GM12864 (cell line): Measurements from ENCODE around the gene UBR1.
"Not testable (repeated sequence)": the region's sequence is repeated elsewhere in the genome, so short reads cannot be mapped to it uniquely, and the experiment has no call there.

ENCODE experiments used
- DNase-seq: peaks from one replicate; pipeline ENCODE4 v3.0.0-alpha.2; 2011; ENCODE audit warnings: low read depth
- H3K4me3 ChIP-seq: 2 replicates; pipeline ENCODE4 v1.5.1; 2011; ENCODE audit warnings: mild to moderate bottlenecking, low read depth, low read length, control low read depth
- TF ChIP-seq, protein P1 (sequence below): IDR thresholded peaks from 2 replicates; pipeline ENCODE4 v1.5.1; 2011; ENCODE audit warnings: low read depth, mild to moderate bottlenecking, moderate library complexity, low read length, control low read depth, inconsistent platforms; ENCODE audit errors: missing control alignments

The UBR1 gene

DNA sequence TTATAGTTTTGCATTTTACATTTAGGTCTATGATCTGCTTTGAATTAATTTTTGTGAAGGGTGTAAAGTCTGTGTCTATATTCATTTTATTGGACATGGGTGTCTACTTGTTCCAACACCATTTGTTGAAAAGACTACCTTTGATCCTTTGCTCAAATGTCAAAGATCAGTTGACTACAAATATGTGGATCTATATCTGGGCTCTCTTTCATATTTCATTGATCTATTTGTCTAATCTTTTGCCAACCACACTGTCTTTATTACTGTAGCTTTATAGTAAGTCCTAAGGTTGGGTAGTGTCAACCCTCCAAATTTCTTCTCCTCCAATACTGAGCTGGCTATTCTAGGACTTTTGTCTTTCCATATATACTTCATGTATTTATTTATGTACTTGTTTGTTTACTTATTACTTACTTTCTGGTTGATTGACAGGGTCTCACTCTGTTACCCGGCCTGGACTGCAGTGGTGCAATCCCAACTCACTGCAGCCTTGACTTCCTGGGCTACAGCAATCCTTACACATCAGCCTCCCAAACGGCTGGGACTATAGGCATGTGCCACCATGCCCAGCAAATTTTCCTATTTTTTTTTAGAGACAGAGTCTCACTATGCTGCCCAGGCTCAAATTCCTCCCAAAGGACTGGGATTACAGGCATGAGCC is 131.5 kb downstream of the UBR1 start:
- H3K4me3 ChIP-seq = no peak overlapping the region
- TF ChIP-seq, protein P1, sequence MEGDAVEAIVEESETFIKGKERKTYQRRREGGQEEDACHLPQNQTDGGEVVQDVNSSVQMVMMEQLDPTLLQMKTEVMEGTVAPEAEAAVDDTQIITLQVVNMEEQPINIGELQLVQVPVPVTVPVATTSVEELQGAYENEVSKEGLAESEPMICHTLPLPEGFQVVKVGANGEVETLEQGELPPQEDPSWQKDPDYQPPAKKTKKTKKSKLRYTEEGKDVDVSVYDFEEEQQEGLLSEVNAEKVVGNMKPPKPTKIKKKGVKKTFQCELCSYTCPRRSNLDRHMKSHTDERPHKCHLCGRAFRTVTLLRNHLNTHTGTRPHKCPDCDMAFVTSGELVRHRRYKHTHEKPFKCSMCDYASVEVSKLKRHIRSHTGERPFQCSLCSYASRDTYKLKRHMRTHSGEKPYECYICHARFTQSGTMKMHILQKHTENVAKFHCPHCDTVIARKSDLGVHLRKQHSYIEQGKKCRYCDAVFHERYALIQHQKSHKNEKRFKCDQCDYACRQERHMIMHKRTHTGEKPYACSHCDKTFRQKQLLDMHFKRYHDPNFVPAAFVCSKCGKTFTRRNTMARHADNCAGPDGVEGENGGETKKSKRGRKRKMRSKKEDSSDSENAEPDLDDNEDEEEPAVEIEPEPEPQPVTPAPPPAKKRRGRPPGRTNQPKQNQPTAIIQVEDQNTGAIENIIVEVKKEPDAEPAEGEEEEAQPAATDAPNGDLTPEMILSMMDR = no peak
- DNase-seq = no peak

DNA sequence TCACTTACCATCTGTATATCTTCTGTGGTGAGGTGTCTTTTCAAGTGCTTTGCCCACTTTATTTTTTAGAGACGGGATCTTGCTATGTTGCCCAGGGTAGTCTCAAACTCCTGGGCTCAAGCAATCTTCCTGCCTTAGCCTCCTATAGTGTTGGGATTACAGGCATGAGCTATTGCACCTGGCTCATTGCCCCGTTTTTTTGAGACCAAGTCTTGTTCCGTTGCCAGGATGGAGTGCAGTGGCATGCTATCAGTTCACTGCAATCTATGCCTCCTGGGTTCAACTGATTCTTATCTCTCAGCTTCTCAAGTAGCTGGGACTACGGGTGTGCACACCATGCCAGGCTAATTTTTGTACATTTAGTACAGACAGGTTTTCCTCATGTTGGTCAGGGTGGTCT is 132.7 kb downstream of the UBR1 start:
- no peak overlapping the region for H3K4me3 ChIP-seq
- TF ChIP-seq, protein P1 = no peak
- no peak for DNase-seq

DNA sequence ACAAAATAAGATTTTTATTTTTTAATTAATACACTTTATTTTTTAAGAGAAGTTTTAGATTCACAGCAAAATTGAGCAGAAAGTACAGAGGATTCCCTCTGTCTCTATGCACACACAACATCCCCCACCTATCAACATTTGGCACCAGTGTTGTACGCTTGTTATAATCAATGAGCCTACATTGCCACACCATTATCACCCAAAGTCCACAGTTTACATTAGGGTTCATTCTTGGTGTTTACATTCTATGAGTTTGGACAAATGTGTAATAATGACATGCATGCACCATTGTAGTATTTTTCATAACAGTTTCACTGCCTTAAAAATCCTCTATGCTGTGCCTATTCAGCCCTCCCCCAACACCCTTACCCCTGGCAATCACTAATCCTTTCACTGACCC is 134.0 kb downstream of the UBR1 start:
- TF ChIP-seq, protein P1 = no peak
- no peak overlapping the region for H3K4me3 ChIP-seq
- DNase-seq = no peak

DNA sequence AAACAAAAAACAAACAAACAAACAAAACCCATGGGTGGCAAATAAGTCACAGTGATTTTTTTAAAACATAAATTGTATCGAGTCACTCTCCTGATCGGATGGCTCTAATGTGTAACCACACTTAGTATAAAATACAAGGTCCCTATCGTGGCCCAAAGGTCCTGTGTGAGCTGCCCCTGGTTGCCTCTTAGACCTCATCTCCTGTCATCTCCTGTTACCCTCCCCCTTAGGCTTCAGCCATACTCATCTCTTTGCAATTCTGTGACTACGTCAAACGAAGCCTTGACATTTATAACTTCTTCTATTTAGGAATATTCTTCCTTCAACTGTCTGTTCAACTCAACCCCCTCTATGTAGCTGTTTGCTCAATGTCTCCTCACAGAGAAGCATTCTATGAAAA is 141.4 kb downstream of the UBR1 start:
- TF ChIP-seq, protein P1 = no peak
- H3K4me3 ChIP-seq = no peak overlapping the region
- DNase-seq = no peak

DNA sequence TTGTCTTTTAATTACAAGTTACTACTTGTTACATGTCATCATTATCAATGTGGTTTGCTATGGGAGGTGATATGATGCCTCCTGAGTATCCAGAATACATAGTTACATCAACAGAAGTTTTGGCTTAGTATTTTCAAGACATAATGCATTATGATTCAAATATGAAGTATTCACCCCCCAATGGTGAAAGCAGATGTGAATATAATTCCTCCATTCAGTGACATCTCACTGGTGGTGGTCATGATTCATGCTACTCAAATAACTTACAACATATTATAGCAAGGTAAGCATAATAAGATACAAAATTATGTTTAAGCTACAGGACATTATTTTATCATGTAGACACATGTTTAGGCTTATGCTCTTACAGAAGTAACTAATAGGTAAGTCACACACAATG is 150.3 kb downstream of the UBR1 start:
- DNase-seq = no peak
- TF ChIP-seq, protein P1 = no peak
- H3K4me3 ChIP-seq = no peak overlapping the region

DNA sequence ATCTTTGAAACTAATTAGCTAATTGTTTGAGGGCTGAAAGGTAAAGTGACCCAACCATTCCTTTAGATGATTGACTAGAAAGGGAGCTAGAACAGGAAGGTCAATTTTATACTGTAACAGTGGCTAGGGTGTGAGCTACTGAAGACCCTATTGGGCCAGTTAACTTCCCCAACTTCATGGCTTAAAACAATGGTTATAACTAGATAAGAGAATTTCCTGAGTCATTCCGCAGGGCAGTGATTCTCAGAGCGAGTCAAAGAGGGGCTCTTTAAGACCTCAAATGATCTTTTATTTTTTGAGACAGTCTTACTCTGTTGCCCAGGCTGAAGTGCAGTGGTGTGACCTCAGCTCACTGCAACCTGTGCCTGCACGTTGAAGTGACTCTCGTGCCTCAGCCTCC is 151.5 kb downstream of the UBR1 start:
- TF ChIP-seq, protein P1 = no peak
- no peak for DNase-seq
- H3K4me3 ChIP-seq = no peak overlapping the region

DNA sequence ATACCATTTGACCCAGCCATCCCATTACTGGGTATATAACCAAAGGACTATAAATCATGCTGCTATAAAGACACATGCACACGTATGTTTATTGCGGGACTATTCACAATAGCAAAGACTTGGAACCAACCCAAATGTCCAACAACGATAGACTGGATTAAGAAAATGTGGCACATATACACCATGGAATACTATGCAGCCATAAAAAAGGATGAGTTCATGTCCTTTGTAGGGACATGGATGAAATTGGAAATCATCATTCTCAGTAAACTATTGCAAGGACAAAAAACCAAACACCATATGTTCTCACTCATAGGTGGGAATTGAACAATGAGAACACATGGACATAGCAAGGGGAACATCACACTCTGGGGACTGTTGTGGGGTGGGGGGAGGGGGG is 156.9 kb downstream of the UBR1 start:
- H3K4me3 ChIP-seq, DNase-seq: not testable (repeated sequence)
